GM12872 (cell line): Measurements from ENCODE around the gene ROBO1.

ENCODE experiments used
- TF ChIP-seq, protein P1 (sequence below): IDR thresholded peaks from 3 replicates; pipeline ENCODE4 v1.5.1; 2011; ENCODE audit warnings: low read depth, mild to moderate bottlenecking, low read length, moderate library complexity; ENCODE audit not compliant: insufficient read depth

The ROBO1 gene

GRCh38 chr3:79767905-79768267 is at the start of gene ROBO1:
Gene ROBO1 (minus strand): TSS chr3:79767998.
- TF ChIP-seq, protein P1, sequence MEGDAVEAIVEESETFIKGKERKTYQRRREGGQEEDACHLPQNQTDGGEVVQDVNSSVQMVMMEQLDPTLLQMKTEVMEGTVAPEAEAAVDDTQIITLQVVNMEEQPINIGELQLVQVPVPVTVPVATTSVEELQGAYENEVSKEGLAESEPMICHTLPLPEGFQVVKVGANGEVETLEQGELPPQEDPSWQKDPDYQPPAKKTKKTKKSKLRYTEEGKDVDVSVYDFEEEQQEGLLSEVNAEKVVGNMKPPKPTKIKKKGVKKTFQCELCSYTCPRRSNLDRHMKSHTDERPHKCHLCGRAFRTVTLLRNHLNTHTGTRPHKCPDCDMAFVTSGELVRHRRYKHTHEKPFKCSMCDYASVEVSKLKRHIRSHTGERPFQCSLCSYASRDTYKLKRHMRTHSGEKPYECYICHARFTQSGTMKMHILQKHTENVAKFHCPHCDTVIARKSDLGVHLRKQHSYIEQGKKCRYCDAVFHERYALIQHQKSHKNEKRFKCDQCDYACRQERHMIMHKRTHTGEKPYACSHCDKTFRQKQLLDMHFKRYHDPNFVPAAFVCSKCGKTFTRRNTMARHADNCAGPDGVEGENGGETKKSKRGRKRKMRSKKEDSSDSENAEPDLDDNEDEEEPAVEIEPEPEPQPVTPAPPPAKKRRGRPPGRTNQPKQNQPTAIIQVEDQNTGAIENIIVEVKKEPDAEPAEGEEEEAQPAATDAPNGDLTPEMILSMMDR = no peak

DNA sequence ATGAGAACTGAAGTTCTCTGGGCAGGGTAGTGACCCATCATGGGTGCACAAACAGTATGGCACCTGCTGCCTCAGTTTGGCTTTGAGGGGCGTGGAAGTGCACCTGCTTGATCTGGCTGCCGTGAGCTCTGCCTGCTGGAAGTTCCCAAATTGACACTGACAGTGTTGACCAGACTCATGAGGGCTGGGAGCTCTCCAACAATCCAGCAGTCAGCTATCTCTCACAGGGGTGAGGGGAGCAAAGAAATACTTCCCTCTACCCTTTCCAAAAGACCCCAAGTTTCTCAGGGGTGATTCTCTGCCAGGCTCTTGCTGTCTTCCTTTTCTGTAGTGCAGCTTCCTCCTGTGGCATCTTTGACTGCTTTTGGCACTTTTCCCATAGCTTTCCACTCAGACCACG is 49.4 kb upstream of the ROBO1 start:
- TF ChIP-seq, protein P1 = no peak

DNA sequence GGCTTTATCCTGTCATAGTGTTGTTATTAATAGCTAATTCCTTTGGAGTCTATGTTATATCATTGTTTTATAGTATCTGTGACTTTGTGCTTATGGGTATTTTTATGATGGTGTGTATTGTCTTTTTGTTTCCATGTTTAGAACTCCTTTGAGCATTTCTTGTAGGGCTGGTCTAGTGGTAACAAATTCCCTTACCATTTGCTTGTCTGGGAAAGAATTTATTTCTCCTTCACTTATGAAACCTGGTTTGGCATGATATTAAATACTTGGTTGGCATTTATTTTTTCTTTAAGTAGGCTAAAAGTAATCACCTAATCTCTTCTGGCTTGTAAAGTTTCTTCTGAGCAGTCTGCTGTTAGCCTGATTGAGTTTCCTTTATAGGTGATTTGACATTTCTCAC is 47.7 kb upstream of the ROBO1 start:
- TF ChIP-seq, protein P1 = no peak

DNA sequence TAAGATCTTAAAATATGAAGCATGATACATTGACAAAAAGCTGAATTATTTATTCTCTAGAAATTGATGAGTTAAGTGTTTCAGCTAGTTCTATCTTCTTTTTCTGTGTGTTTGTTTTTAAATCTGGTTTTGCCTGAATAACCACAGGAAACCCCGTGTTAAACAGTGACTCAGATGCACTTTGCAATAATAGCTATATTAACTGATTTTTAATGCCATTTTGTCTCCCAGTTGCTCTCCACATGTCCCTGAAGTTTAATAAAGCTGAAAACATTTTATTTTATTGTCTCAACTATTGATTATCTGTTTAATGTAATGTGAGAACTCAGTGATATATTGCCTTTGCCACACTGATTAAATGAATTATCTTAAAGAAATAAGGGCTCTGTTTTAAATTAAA is 42.8 kb upstream of the ROBO1 start:
- TF ChIP-seq, protein P1 = no peak

DNA sequence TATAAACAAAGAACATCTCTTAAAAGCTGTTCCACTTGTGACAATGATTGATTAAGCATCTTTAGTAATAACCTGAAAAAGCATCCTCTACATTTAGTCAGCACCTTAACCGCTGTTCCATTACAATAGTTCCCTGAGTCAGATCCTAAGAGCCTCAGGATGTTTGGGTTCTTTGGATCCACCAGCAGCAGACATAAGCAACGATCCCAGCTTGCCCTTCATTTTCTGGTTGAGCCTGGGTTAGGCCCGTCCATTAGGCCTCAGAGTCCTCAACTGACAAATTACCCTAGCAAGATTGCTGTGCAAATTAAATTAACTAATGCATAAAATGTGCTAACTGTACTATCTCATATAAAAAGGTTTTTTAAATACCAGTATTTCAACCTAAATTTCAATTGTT is 42.3 kb upstream of the ROBO1 start:
- TF ChIP-seq, protein P1 = no peak

DNA sequence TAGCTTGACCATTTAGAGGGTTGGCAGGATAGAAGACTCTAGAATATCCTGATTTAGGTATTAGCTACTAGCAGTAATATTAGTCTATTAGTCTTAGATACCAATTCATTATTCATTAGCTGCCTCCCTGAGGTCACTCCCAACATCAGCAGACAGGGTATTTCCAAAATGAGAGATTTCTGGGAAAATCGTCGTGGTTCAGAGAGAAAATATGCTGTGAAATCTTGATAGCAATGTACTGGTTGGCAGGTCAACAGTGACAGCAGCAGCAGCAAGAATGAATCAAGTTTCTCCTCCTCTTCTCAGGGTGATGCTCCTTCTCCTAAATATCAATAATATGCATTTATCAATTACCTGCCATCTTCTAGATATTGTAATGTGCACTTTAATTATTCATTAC is 41.3 kb upstream of the ROBO1 start:
- TF ChIP-seq, protein P1 = no peak

- TF ChIP-seq, protein P1 = no peak
Measured at GRCh38 chr3:79808515-79808914, 40.7 kb upstream of the ROBO1 start.

DNA sequence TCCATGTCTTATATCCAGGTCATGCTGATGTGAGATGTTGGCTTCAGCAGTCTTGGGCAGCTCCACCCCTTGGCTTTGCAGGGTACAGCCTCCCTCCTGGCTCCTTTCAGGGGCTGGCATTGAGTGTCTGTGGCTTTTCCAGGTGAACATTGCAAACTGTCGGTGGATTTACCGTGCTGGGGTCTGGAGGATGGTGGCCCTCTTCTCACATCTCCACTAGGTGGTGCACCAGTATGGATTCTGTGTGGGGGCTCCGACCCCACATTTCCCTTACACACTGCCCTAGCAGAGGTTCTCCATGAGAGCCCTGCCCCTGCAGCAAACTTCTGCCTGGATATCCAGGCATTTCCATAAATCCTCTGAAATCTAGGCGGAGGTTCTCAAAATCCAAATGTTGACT is 22.4 kb upstream of the ROBO1 start:
- TF ChIP-seq, protein P1 = 0 out of 3 replicates have a peak, but pooled peaks have one; percentile 10
